ENCODE results near the gene DRD3.

The DRD3 gene

DNA sequence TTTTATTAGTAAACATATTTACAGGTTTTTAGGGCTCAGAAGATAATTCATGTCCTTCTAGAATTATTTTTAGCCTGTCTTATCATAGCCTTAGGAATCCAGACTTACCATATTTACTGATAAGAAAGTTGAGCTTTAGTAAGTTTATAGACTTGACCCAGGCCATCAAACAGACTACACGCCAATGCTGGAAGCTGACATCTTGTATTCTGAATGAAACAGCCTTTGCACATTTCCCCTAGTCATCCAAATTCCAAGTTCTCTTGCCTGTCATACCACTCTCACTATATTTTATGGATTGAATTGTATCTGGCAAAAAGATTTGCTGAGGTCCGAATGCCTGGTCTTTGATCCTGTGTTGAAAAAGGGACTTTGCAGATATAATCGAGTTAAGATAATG, 58.6 kb downstream of the DRD3 start:
- no peaks in the 10 kb centered on the region for H3K4me1 ChIP-seq
- no peak overlapping the region for H3K4me3 ChIP-seq (ENCODE audit: low read depth, low read length)
- no peaks in the 10 kb centered on the region for H3K36me3 ChIP-seq (ENCODE audit: control insufficient read depth, insufficient read depth, low read length)
- H3K4me2 ChIP-seq (ENCODE audit: low read length): no peak overlapping the region
- H3K9ac ChIP-seq: no peak overlapping the region
- H3K79me2 ChIP-seq: no peaks in the 10 kb centered on the region
- no peak overlapping the region for H2AFZ ChIP-seq
- H3K27ac ChIP-seq: no peak overlapping the region
- no peaks in the 10 kb centered on the region for H3K9me3 ChIP-seq (ENCODE audit: control insufficient read depth, low read length)
- H3K27me3 ChIP-seq (ENCODE audit: control insufficient read depth, insufficient read depth, low read length): no peaks in the 10 kb centered on the region
- no peak for TF ChIP-seq CTCF (IDR thresholded peaks at IDR 0.05)

- Histone ChIP-seq H3K36me3 (ENCODE audit: control insufficient read depth, insufficient read depth, low read length) (no peaks in the 10 kb centered on the region), H3K4me2 (ENCODE audit: low read length) (no peak overlapping the region), H3K4me1 (no peaks in the 10 kb centered on the region), H3K9ac (no peak overlapping the region), H3K79me2 (no peaks in the 10 kb centered on the region), H3K27ac (no peak overlapping the region), H2AFZ (no peak overlapping the region), H3K9me3 (ENCODE audit: control insufficient read depth, low read length) (no peaks in the 10 kb centered on the region), H3K4me3 (ENCODE audit: low read depth, low read length) (no peak overlapping the region), H3K27me3 (ENCODE audit: control insufficient read depth, insufficient read depth, low read length) (no peaks in the 10 kb centered on the region)
- no peak for TF ChIP-seq CTCF (IDR thresholded peaks at IDR 0.05)
These were observed 59.1 kb downstream of the DRD3 start for GRCh38 chr3:114119776-114120175.

DNA sequence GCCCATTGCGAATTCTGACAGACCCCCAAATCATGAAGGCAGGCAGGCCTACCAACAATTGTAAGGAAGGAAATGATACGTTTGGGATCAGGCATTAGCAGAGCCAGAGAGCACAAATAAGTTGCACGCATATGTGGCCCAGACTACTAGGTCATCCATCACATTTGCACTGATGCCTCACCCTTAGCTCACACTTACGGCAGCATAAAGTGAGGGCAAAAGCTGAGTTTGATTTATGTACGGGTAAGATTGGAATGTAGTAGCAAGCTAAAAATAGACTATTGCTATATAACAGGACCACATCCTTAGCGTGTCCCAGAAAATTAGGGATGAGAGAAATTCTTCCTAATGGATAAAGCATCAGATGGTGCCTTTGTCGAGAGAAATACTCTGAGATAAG, 63.7 kb downstream of the DRD3 start:
- no peaks in the 10 kb centered on the region for H3K9me3 ChIP-seq (ENCODE audit: control insufficient read depth, low read length)
- H3K4me2 ChIP-seq (ENCODE audit: low read length): no peak overlapping the region
- TF ChIP-seq CTCF (IDR thresholded peaks at IDR 0.05): no peak
- H3K79me2 ChIP-seq: no peaks in the 10 kb centered on the region
- no peak overlapping the region for H2AFZ ChIP-seq
- no peak overlapping the region for H3K9ac ChIP-seq
- no peaks in the 10 kb centered on the region for H3K36me3 ChIP-seq (ENCODE audit: control insufficient read depth, insufficient read depth, low read length)
- H3K4me3 ChIP-seq (ENCODE audit: low read depth, low read length): no peak overlapping the region
- H3K4me1 ChIP-seq: no peaks in the 10 kb centered on the region
- H3K27ac ChIP-seq: no peak overlapping the region
- no peaks in the 10 kb centered on the region for H3K27me3 ChIP-seq (ENCODE audit: control insufficient read depth, insufficient read depth, low read length)

- Histone ChIP-seq H3K9ac (no peak overlapping the region), H3K9me3 (ENCODE audit: control insufficient read depth, low read length) (no peaks in the 10 kb centered on the region), H3K27ac (no peak overlapping the region), H3K4me2 (ENCODE audit: low read length) (no peak overlapping the region), H3K36me3 (ENCODE audit: control insufficient read depth, insufficient read depth, low read length) (no peaks in the 10 kb centered on the region), H3K4me3 (ENCODE audit: low read depth, low read length) (no peak overlapping the region), H3K79me2 (no peaks in the 10 kb centered on the region), H2AFZ (no peak overlapping the region), H3K27me3 (ENCODE audit: control insufficient read depth, insufficient read depth, low read length) (no peaks in the 10 kb centered on the region), H3K4me1 (no peaks in the 10 kb centered on the region)
- no peak for TF ChIP-seq CTCF (IDR thresholded peaks at IDR 0.05)
These were observed 64.1 kb downstream of the DRD3 start for GRCh38 chr3:114114719-114115118.

DNA sequence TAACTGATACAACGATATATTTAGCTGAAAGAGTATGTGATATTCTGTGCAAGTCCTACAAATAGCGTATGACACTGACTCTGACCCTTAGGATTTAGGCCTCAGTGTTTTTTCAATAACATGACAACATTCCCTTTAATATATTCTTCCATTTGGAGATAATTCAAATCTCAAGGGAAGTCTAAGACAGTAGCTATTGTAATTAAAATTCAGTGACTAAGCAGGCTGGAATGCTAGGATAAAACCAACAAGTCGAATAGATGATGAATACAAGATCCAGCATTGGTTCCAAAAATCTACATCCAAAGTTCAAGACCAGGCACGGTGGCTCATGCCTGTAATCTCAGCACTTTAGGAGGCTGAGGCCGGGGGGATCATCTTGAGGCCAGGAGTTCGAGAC, 66.2 kb downstream of the DRD3 start:
- Histone ChIP-seq H3K27ac (no peak overlapping the region), H2AFZ (no peak overlapping the region), H3K4me3 (ENCODE audit: low read depth, low read length) (no peak overlapping the region), H3K4me1 (no peaks in the 10 kb centered on the region), H3K27me3 (ENCODE audit: control insufficient read depth, insufficient read depth, low read length) (no peaks in the 10 kb centered on the region), H3K9me3 (ENCODE audit: control insufficient read depth, low read length) (no peaks in the 10 kb centered on the region), H3K36me3 (ENCODE audit: control insufficient read depth, insufficient read depth, low read length) (no peaks in the 10 kb centered on the region), H3K79me2 (no peaks in the 10 kb centered on the region), H3K4me2 (ENCODE audit: low read length) (no peak overlapping the region), H3K9ac (no peak overlapping the region)
- no peak for TF ChIP-seq CTCF (IDR thresholded peaks at IDR 0.05)
